NT2/D1 (cell line): ENCODE data around the gene ALDH4A1.

Experiments
- DNase-seq: peaks from one replicate; pipeline ENCODE4 v3.0.0-alpha.2; 2011; ENCODE audit warnings: low read depth, low spot score
- H3K27me3 ChIP-seq: 2 replicates; pipeline ENCODE4 v1.6.0; 2011; ENCODE audit warnings: mild to moderate bottlenecking; ENCODE audit not compliant: insufficient read length, insufficient read depth
- H3K36me3 ChIP-seq: 2 replicates; pipeline ENCODE4 v1.6.1; 2011; ENCODE audit warnings: mild to moderate bottlenecking, low read length, mixed read lengths; ENCODE audit not compliant: insufficient read depth, insufficient read length
- H3K4me1 ChIP-seq: 2 replicates; pipeline ENCODE4 v1.5.1; 2011; ENCODE audit not compliant: insufficient read depth, insufficient read length
- H3K4me3 ChIP-seq: 2 replicates; pipeline ENCODE4 v1.5.1; 2011; ENCODE audit warnings: low read depth; ENCODE audit not compliant: insufficient read length
- H3K9ac ChIP-seq: 2 replicates; pipeline ENCODE4 v1.6.0; 2011; ENCODE audit warnings: low read depth; ENCODE audit not compliant: insufficient read length
- H3K9me3 ChIP-seq: 2 replicates; pipeline ENCODE4 v1.5.1; 2011; ENCODE audit warnings: mild to moderate bottlenecking, low read length; ENCODE audit not compliant: insufficient read depth
- SUZ12 ChIP-seq: IDR thresholded peaks from 2 replicates; pipeline ENCODE4 v1.6.1; 2011; ENCODE audit not compliant: insufficient read length, insufficient read depth; ENCODE audit errors: extremely low read depth
- YY1 ChIP-seq: IDR thresholded peaks from 2 replicates; pipeline ENCODE4 v1.6.1; 2011; ENCODE audit not compliant: insufficient read length, insufficient read depth
- ZNF274 ChIP-seq: IDR thresholded peaks from 2 replicates; pipeline ENCODE4 v1.6.1; 2011; ENCODE audit warnings: mild to moderate bottlenecking, low read depth, low read length

Gene ALDH4A1

DNA sequence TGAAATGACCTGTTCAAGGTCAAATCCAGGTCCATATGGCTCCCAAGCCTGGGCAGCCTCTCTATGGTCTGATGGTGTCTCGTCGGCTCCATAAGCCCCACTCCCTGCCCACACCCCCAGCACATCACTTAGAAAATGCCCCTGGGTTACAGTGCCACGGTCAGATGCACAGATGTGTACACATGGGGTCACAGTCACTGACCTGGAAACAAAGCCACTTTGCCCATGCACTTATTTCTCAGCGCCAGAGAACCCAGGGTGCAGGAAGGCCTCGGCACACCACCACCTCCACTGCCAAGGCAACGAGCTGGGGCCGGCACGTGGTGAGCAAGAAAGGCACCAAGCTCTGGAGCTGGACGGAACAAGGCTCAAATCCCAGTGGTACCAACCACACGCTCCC lies 29.4 kb upstream of the ALDH4A1 start:
- Histone ChIP-seq H3K4me1 (peaks cover 24% of the 10 kb centered on the region), H3K9ac (no peak overlapping the region)

DNA sequence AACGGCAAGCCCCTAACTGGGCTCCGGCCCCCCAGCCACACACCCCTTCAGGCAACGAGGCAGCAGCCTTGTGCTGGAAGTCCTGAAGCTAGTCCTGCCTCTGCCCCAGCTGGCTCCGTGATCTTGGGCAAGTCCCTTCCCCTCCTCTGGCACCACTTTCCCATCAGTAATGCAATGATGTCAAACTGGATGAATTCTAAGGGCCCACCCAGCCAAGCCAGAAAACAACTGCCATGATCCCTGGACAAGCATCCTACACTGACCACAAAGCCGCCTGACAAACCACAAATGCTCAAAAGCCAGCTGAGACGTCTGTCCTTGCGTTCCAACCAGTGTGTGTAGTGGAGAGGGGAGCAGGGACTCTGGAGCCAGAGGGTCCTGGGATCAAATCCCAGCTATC lies 27.3 kb upstream of the ALDH4A1 start:
- H3K4me3 ChIP-seq = no peak overlapping the region
- no peaks in the 10 kb centered on the region for H3K36me3 ChIP-seq
- TF ChIP-seq SUZ12 (no peak), ZNF274 (no peak), YY1 (no peak)
- H3K9ac ChIP-seq = no peak overlapping the region
- no peaks in the 10 kb centered on the region for H3K27me3 ChIP-seq
- H3K9me3 ChIP-seq = no peaks in the 10 kb centered on the region
- DNase-seq = no peak
- H3K4me1 ChIP-seq = peaks cover 22% of the 10 kb centered on the region

More for the DNA sequence above, 29.4 kb upstream of the ALDH4A1 start:
- no peak overlapping the region for H3K4me3 ChIP-seq
- H3K9me3 ChIP-seq = no peaks in the 10 kb centered on the region
- H3K36me3 ChIP-seq = no peaks in the 10 kb centered on the region
- H3K27me3 ChIP-seq = no peaks in the 10 kb centered on the region
- TF ChIP-seq YY1 = no peak
- no peak for TF ChIP-seq ZNF274
- no peak for TF ChIP-seq SUZ12
- DNase-seq = no peak

DNA sequence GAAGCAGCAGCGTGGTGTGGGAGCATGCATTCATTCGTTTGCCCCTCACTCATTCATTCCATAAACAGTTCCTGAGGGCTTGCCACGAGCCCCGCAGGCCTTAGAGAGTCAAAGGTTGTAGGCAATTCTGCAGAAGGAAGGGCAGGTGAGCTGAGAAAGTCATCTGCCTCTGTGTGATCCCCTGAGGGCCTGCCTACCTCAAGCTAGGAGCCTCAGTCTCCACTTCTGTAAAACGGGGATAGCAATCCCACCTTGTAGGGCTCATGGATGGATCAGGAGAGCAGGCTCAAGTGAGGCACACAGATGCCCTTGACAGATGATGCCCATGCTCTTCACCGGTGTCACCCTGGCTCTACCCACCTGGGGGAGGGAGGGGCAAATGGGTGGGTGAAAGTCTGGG lies 26.6 kb upstream of the ALDH4A1 start:
- DNase-seq = no peak
- Histone ChIP-seq H3K4me3 (no peak overlapping the region), H3K27me3 (no peaks in the 10 kb centered on the region), H3K9me3 (no peaks in the 10 kb centered on the region), H3K4me1 (peaks cover 22% of the 10 kb centered on the region), H3K9ac (no peak overlapping the region), H3K36me3 (no peaks in the 10 kb centered on the region)
- TF ChIP-seq YY1 (no peak), SUZ12 (no peak), ZNF274 (no peak)

DNA sequence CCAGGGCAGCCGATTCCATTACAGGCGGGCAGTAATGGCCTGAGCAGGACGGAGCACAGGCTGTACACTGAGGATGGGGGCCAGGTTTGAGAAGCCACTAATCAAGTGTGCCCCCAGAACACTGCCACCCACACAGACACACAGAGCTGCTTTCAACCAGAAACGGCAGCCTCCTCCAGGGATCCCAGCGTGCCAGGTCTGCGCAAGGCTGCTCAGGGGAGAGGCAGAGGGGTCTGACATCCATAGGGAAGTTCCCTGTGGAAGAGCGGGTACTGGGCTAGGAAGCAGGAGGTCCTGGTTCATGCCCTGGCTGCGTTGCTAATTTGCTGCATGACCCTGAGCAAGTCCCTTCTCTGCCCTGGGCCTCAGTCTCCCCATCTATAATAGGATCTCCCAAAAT lies 26.1 kb upstream of the ALDH4A1 start:
- no peaks in the 10 kb centered on the region for H3K36me3 ChIP-seq
- H3K4me1 ChIP-seq = peaks cover 22% of the 10 kb centered on the region
- no peaks in the 10 kb centered on the region for H3K27me3 ChIP-seq
- TF ChIP-seq YY1 = no peak
- no peak for TF ChIP-seq ZNF274
- TF ChIP-seq SUZ12 = no peak
- no peak for DNase-seq
- no peaks in the 10 kb centered on the region for H3K9me3 ChIP-seq
- H3K4me3 ChIP-seq = no peak overlapping the region
- H3K9ac ChIP-seq = no peak overlapping the region

DNA sequence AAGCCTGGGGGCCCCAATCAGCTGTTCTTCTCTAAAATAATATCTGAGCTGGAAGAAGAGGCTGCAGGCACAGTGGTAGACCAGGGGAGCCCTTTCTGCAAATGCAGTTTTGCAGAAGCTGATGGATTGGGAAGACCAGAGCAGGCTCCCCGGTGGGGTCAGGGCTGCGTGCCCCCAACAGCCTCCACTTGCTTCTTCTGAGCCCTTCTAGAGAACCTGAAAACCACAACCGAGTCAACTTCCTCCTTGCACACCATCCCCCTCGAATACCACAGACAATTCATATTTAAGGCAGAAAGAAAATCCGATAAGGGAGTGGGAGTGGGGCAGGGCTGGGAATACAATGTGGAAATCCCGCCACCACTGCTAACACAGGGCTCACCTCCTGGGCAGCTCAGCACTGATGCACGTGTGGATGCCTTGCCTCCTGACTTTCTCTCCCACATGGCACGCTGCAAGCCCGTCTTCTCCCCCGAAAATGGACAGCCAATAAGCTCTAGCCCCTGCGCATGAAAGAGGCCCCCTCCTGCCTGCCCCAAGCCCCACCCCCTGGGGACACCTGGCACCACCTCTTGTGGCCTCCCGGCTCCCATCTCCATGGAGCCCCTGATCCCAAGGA lies 25.4 kb upstream of the ALDH4A1 start:
- TF ChIP-seq ZNF274 = no peak
- no peak for TF ChIP-seq SUZ12
- no peak for TF ChIP-seq YY1
- Histone ChIP-seq H3K4me1 (peaks cover 23% of the 10 kb centered on the region), H3K4me3 (no peak overlapping the region), H3K9ac (no peak overlapping the region), H3K36me3 (no peaks in the 10 kb centered on the region), H3K9me3 (no peaks in the 10 kb centered on the region), H3K27me3 (no peaks in the 10 kb centered on the region)
- no peak for DNase-seq

DNA sequence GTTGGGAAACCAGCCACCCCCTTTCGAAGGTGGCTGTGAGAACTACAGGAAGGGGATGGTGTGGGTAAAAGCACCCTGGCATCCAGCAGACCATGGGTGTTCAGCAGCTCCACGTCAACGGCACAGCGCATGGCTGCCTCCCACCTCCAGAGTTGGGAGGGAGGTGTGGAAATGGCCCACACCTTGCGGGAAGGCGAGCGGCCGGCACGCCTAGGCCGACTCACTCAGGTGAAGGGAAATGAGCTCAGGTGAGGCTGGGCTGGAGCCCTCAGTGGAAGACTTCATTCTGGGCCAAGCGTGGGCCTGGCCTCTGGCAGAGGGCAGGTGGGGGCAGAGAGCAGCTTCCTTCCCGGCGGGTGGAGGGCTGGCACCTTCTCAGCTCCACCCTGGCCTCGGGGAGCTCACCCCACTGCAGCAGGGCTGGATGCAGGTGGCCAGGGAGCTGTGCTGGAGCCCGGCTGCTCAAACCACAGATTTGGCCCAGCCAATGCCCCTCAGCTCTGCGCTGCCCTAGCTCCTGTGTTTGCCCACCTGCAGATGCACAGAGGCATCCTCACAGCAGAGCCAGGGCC lies 24.8 kb upstream of the ALDH4A1 start:
- no peak overlapping the region for H3K4me3 ChIP-seq
- TF ChIP-seq ZNF274 (no peak), SUZ12 (no peak), YY1 (no peak)
- H3K9ac ChIP-seq = no peak overlapping the region
- no peaks in the 10 kb centered on the region for H3K27me3 ChIP-seq
- no peaks in the 10 kb centered on the region for H3K36me3 ChIP-seq
- DNase-seq = no peak
- H3K4me1 ChIP-seq = peaks cover 20% of the 10 kb centered on the region
- H3K9me3 ChIP-seq = no peaks in the 10 kb centered on the region

DNA sequence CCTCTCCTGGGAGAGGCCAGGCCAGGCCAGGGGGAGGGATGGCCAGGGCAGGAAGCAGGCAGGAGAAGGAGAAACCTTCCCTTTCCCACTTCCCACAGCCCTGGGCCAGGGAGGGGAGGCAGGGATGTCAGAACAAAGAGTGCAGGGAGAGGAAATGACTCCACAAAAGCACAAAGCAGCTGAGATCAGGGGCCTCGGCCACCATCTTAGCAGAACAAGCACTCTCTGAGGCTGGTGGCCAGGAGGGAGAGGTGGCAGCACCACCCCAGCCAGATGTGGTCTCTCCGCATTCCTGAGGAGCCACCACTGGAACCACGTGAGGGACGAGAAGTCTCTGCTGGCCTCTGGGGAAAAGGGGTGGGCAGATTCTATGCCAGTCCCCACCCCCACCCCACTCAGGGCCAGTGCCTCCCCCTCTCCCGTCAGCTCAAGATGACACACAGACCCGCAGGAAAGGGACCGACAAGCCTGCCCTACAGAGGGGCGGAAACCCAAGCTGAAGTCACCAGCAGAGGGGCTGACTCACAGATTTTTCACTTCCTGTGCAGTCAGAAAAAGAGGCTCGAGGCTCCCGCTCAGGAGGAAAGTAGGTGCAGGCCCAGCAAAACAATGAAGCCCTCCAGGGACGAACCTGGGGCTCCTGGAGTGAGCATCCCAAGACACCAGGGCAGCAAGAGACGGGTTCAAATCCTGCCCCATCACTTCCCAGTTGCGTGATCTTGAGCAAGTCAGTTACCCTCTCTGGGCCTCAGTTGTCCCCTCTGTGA lies 24.1 kb upstream of the ALDH4A1 start:
- DNase-seq = no peak
- TF ChIP-seq SUZ12 (no peak), YY1 (no peak), ZNF274 (no peak)
- no peaks in the 10 kb centered on the region for H3K9me3 ChIP-seq
- H3K4me3 ChIP-seq = no peak overlapping the region
- H3K4me1 ChIP-seq = peaks cover 23% of the 10 kb centered on the region
- H3K36me3 ChIP-seq = no peaks in the 10 kb centered on the region
- H3K9ac ChIP-seq = no peak overlapping the region
- no peaks in the 10 kb centered on the region for H3K27me3 ChIP-seq
